GM21528 (cell line): ENCODE measurements around the gene XCL1.
"Not testable (repeated sequence)": the region's sequence is repeated elsewhere in the genome, so short reads cannot be mapped to it uniquely, and the experiment has no call there.

Source experiments
- ATAC-seq: cut with Tn5 transposase; IDR thresholded peaks from one replicate; pipeline ENCODE4 v1.9.1; 2021; ENCODE audit warnings: mild to moderate bottlenecking, moderate library complexity; ENCODE audit not compliant: unreplicated experiment, low FRiP score

XCL1 gene

GRCh38 chr1:168567007-168567406 lies 9.4 kb upstream of the XCL1 start:
- ATAC-seq: no peak

GRCh38 chr1:168567568-168567967 lies 8.8 kb upstream of the XCL1 start:
- ATAC-seq: no peak

GRCh38 chr1:168568346-168568745 lies 8.1 kb upstream of the XCL1 start:
- ATAC-seq: no peak

GRCh38 chr1:168570652-168571051 lies 5.8 kb upstream of the XCL1 start:
- no peak for ATAC-seq

- no peak for ATAC-seq
Measured at GRCh38 chr1:168572633-168573032, 3.8 kb upstream of the XCL1 start.

GRCh38 chr1:168574234-168574633 lies 2.2 kb upstream of the XCL1 start:
- not testable (repeated sequence) for ATAC-seq

GRCh38 chr1:168578531-168579185 lies 2.3 kb downstream of the XCL1 start:
- not testable (repeated sequence) for ATAC-seq

- not testable (repeated sequence) for ATAC-seq
Measured at GRCh38 chr1:168580290-168580689, 3.9 kb downstream of the XCL1 start.

- ATAC-seq: not testable (repeated sequence)
Measured at GRCh38 chr1:168580991-168581390, 4.6 kb downstream of the XCL1 start.

GRCh38 chr1:168581817-168582572 lies 5.6 kb downstream of the XCL1 start:
- no peak for ATAC-seq

- no peak for ATAC-seq
Measured at GRCh38 chr1:168582688-168583336, 6.4 kb downstream of the XCL1 start.

- no peak for ATAC-seq
Measured at GRCh38 chr1:168583571-168583970, 7.2 kb downstream of the XCL1 start.

- no peak for ATAC-seq
Measured at GRCh38 chr1:168585191-168585590, 8.8 kb downstream of the XCL1 start.

GRCh38 chr1:168585937-168586336 lies 9.5 kb downstream of the XCL1 start:
- ATAC-seq: no peak

GRCh38 chr1:168589167-168589566 lies 12.8 kb downstream of the XCL1 start:
- no peak for ATAC-seq

- no peak for ATAC-seq
Measured at GRCh38 chr1:168591066-168591465, 14.7 kb downstream of the XCL1 start.

- ATAC-seq: no peak
Measured at GRCh38 chr1:168591641-168592250, 15.3 kb downstream of the XCL1 start.

- not testable (repeated sequence) for ATAC-seq
Measured at GRCh38 chr1:168595403-168595802, 19.0 kb downstream of the XCL1 start.

- no peak for ATAC-seq
Measured at GRCh38 chr1:168598125-168598524, 21.7 kb downstream of the XCL1 start.

- no peak for ATAC-seq
Measured at GRCh38 chr1:168598892-168599291, 22.5 kb downstream of the XCL1 start.

GRCh38 chr1:168599641-168600040 lies 23.2 kb downstream of the XCL1 start:
- ATAC-seq: no peak
